Ovary (tissue), 3 donors: ENCODE measurements around the gene NUDT5.

ENCODE experiments used
- EP300 ChIP-seq: sonication (generic); formaldehyde crosslinking; IDR thresholded peaks from one replicate; pipeline ENCODE4 v1.6.1; 2017; ENCODE audit warnings: antibody characterized with exemption
- TF ChIP-seq, protein P1 (sequence below), 3 donors: fragments of 450-650 bp in 2 of 3; fragments of 200-600 bp in 1 of 3; IDR thresholded peaks; one replicate each; pipeline versions ENCODE4 v1.5.1 to v1.8.0; 2016 to 2022; ENCODE audit warnings: antibody characterized with exemption in 3 of 3, mild to moderate bottlenecking in 1 of 3
- donor health status: DM: no; HTN: no; CAD: no.

DNA sequence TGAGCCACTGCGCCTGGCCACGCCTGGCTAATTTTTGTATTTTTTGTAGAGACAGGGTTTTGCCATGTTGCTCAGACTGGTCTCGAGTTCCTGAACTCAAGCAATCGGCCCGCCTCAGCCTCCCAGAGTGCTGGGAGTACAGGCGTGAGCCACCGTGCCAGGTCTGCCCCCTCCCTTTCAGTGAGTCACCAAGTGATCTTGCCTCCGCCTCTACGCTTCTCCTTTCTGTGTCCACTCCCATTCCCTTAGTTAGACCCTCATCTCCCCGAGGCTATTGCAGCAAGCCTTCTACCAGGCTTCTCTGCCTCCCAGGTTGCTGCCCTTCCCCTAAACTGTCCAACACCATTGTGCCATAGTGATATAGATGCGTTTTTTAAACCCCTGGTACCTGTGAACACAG, 33.2 kb upstream of the NUDT5 start:
- no peak for TF ChIP-seq EP300
- TF ChIP-seq, protein P1, sequence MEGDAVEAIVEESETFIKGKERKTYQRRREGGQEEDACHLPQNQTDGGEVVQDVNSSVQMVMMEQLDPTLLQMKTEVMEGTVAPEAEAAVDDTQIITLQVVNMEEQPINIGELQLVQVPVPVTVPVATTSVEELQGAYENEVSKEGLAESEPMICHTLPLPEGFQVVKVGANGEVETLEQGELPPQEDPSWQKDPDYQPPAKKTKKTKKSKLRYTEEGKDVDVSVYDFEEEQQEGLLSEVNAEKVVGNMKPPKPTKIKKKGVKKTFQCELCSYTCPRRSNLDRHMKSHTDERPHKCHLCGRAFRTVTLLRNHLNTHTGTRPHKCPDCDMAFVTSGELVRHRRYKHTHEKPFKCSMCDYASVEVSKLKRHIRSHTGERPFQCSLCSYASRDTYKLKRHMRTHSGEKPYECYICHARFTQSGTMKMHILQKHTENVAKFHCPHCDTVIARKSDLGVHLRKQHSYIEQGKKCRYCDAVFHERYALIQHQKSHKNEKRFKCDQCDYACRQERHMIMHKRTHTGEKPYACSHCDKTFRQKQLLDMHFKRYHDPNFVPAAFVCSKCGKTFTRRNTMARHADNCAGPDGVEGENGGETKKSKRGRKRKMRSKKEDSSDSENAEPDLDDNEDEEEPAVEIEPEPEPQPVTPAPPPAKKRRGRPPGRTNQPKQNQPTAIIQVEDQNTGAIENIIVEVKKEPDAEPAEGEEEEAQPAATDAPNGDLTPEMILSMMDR (IDR thresholded peaks at IDR 0.05), result no peak
